Measurements from ENCODE around the gene SH3BGR.

DNA sequence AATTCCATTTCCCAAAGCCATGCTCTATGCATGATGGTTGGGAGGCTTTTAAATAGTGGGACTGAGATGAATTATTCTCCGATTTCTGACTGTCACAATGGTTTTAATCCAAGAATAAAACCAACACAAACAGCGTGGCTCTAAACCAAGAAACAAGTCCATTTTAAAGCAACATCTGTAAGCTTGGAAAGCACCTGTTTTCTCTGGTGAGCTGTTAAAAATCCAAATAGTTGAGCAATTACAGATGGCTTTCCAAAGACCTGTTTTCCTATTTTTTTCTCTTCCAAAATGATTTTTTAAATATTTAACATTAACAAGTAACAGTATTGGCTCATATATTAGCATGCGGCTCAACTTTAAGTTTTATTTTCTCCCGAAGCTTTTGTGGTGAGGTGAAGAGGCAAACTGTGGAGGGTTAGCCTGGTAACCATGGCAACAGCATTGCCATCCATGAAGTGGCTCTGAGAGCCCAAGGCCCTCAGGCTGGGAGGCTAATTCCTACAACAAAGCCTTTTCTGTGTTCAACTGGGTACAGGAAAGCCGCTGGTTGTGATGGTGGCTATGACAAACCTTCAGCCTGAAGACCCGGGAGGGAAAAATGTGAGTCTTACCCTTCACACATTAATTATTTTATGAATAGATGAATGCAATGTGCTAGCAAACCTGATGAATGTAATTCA is 104.3 kb downstream of the SH3BGR start:
- TF ChIP-seq GABPA (IDR thresholded peaks at IDR 0.05 in 1 of 2, conservative IDR thresholded peaks at IDR 0.05 in 1 of 2) (no peak), TAF1 (conservative IDR thresholded peaks at IDR 0.05) (no peak), ATF3 (IDR thresholded peaks at IDR 0.05) (no peak), SP1 (IDR thresholded peaks at IDR 0.05) (no peak), ZBTB33 (IDR thresholded peaks at IDR 0.05) (no peak), EGR1 (IDR thresholded peaks at IDR 0.05; ENCODE audit: low read depth in 2 of 2) (no peak), MAX (IDR thresholded peaks at IDR 0.05) (no peak)
- TF ChIP-seq, protein P1, sequence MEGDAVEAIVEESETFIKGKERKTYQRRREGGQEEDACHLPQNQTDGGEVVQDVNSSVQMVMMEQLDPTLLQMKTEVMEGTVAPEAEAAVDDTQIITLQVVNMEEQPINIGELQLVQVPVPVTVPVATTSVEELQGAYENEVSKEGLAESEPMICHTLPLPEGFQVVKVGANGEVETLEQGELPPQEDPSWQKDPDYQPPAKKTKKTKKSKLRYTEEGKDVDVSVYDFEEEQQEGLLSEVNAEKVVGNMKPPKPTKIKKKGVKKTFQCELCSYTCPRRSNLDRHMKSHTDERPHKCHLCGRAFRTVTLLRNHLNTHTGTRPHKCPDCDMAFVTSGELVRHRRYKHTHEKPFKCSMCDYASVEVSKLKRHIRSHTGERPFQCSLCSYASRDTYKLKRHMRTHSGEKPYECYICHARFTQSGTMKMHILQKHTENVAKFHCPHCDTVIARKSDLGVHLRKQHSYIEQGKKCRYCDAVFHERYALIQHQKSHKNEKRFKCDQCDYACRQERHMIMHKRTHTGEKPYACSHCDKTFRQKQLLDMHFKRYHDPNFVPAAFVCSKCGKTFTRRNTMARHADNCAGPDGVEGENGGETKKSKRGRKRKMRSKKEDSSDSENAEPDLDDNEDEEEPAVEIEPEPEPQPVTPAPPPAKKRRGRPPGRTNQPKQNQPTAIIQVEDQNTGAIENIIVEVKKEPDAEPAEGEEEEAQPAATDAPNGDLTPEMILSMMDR (IDR thresholded peaks at IDR 0.05; ENCODE audit: low read depth, low read length, missing input control) = no peak
- TF ChIP-seq, protein P2, sequence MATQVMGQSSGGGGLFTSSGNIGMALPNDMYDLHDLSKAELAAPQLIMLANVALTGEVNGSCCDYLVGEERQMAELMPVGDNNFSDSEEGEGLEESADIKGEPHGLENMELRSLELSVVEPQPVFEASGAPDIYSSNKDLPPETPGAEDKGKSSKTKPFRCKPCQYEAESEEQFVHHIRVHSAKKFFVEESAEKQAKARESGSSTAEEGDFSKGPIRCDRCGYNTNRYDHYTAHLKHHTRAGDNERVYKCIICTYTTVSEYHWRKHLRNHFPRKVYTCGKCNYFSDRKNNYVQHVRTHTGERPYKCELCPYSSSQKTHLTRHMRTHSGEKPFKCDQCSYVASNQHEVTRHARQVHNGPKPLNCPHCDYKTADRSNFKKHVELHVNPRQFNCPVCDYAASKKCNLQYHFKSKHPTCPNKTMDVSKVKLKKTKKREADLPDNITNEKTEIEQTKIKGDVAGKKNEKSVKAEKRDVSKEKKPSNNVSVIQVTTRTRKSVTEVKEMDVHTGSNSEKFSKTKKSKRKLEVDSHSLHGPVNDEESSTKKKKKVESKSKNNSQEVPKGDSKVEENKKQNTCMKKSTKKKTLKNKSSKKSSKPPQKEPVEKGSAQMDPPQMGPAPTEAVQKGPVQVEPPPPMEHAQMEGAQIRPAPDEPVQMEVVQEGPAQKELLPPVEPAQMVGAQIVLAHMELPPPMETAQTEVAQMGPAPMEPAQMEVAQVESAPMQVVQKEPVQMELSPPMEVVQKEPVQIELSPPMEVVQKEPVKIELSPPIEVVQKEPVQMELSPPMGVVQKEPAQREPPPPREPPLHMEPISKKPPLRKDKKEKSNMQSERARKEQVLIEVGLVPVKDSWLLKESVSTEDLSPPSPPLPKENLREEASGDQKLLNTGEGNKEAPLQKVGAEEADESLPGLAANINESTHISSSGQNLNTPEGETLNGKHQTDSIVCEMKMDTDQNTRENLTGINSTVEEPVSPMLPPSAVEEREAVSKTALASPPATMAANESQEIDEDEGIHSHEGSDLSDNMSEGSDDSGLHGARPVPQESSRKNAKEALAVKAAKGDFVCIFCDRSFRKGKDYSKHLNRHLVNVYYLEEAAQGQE (IDR thresholded peaks at IDR 0.05) = no peak

Data from liver (tissue), 3 donors.